ENCODE results near the gene FAHD2A. TPM values are rescaled to one million over a fixed set of nuclear protein-coding genes. Genes with fewer than 3 reads are reported as not detected.

Gene FAHD2A
- total and polyA plus RNA-seq, 2 of the 8 experiments (the other 6 are each of a cell fraction or from before 2014, with no cell fraction given) = 24.2 to 26.7 TPM

DNA sequence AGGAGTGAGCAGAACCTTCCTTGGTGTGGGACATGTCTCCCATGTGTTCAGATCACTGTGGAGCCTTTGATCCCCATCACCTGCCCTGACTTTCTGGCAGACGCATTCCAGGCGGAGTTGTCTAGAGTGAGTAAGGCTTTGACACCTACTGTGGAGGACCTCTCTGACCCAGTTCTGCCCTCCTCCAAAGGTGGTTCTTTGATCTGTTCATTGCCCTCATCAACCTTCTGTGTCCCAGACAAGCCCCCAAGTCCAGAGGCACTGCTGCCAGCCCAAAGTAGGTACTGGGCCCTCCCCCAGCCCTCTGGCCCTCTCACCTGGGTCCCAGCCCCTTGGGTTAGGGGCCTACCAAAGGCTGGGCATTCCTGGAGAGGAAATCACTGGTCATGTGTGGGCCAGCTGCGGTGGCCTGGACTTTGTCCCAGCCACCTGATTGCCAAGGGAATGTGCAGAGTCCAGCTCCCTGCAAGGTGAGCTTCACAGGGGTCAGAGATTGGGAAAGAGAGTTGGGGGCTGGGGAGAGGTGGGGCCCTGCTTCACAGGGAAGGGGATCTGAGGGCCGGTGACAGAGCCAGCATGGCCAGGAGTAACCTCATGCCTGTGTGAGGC lies 12.1 kb upstream of the FAHD2A start:
- peaks cover 0 to 2% (median 0%) of the 10 kb centered on the region in 4 experiments; a peak in 1 of 7 replicates for H3K27me3 ChIP-seq (replicated peaks in 1 of 4; ENCODE audit: control insufficient read depth in 3 of 4, extremely low read depth in 1 of 4, insufficient read depth in 3 of 4, low read length in 3 of 4)
- no peak overlapping the region for H3K4ac ChIP-seq (replicated peaks; ENCODE audit: insufficient read length, low read depth, low read length)
- H2AFZ ChIP-seq (ENCODE audit: low read length) = no peak overlapping the region
- H3K4me2 ChIP-seq (ENCODE audit: insufficient read depth in 1 of 2, low read depth in 2 of 2, low read length in 2 of 2) = no peak overlapping the region
- no peak for DNase-seq (ENCODE audit: low read depth in 1 of 2, low spot score in 2 of 2)
- no peaks in the 10 kb centered on the region for H3K23me2 ChIP-seq (ENCODE audit: low read depth, low read length)
- WGBS, 2 experiments (ENCODE audit: extremely low coverage in 1 of 2, insufficient coverage in 1 of 2, insufficient read length in 1 of 2, insufficient replicate concordance in 2 of 2, low coverage in 1 of 2, low lambda C conversion rate in 2 of 2, missing lambda C conversion rate in 1 of 2) = 83% methylated on average over 4 of the region's 4 CpGs; no CpG with 5 or more reads in 1 of the 2 experiments
- H4K5ac ChIP-seq (ENCODE audit: insufficient read length, low read depth, low read length) = no peak overlapping the region
- CTCF ChIA-PET (ENCODE audit: partially characterized antibody) = no interaction called here
- no peak overlapping the region for H2BK15ac ChIP-seq (ENCODE audit: low read length)
- H3K79me2 ChIP-seq (ENCODE audit: control insufficient read depth in 1 of 2, insufficient read depth in 2 of 2, low read length in 2 of 2) = no peaks in the 10 kb centered on the region
- POLR2A ChIA-PET (ENCODE audit: partially characterized antibody) = no interaction called here
- H3K23ac ChIP-seq (ENCODE audit: insufficient read length) = no peak overlapping the region
- no peak overlapping the region for H4K91ac ChIP-seq (replicated peaks; ENCODE audit: insufficient read length, low read length)
- no peak overlapping the region for H3K27ac ChIP-seq (ENCODE audit: low read depth, low read length)
- H2BK20ac ChIP-seq (ENCODE audit: low read length) = no peak overlapping the region
- H3K79me1 ChIP-seq (ENCODE audit: low read depth, low read length) = no peaks in the 10 kb centered on the region
- no peak for FAIRE-seq
- H3K4me1 ChIP-seq (replicated peaks in 1 of 4; ENCODE audit: control insufficient read depth in 3 of 4, insufficient read depth in 4 of 4, low read length in 3 of 4) = no peaks in the 10 kb centered on the region; a peak in 1 of 7 replicates
- no peak overlapping the region for H3K9ac ChIP-seq (replicated peaks in 1 of 4; ENCODE audit: extremely low read depth in 1 of 4, low read depth in 3 of 4, low read length in 3 of 4)
- no peak overlapping the region for H3K4me3 ChIP-seq (ENCODE audit: extremely low read depth in 1 of 4, insufficient read depth in 2 of 4, low read depth in 3 of 4, low read length in 4 of 4)
- peaks cover 55 to 87% of the 10 kb centered on the region in 2 experiments for H3K9me3 ChIP-seq (ENCODE audit: insufficient read depth in 2 of 2, low read depth in 1 of 2, low read length in 1 of 2)
- H2BK12ac ChIP-seq (ENCODE audit: low read depth, low read length) = no peak overlapping the region
- H2BK120ac ChIP-seq (replicated peaks; ENCODE audit: low read depth, low read length) = no peak overlapping the region
- peak overlapping the region; percentile 31; the same call in 1 of the 2 replicates for H4K8ac ChIP-seq (ENCODE audit: extremely low read depth, insufficient read depth, low read length)
- H3K18ac ChIP-seq (ENCODE audit: extremely low read depth, low read length) = no peak overlapping the region
- no peak overlapping the region for H2BK5ac ChIP-seq (ENCODE audit: low read depth, low read length)
- no peak overlapping the region for H2AK5ac ChIP-seq (ENCODE audit: low read depth, low read length)
- H3K56ac ChIP-seq (replicated peaks; ENCODE audit: insufficient read length, low read depth, low read length) = no peak overlapping the region
- H3K14ac ChIP-seq (ENCODE audit: insufficient read length) = no peak overlapping the region
- H3K36me3 ChIP-seq (ENCODE audit: control insufficient read depth in 2 of 4, insufficient read depth in 4 of 4, low read length in 3 of 4) = no peaks in the 10 kb centered on the region
- TF ChIP-seq TEAD4 (IDR thresholded peaks at IDR 0.05; ENCODE audit: low read depth, low read length) (no peak), GTF2F1 (IDR thresholded peaks at IDR 0.05; ENCODE audit: borderline replicate concordance, low read depth, low read length) (no peak), RFX5 (IDR thresholded peaks at IDR 0.05; ENCODE audit: borderline replicate concordance, low read depth, low read length) (no peak), EZH2 (IDR thresholded peaks at IDR 0.05; ENCODE audit: low read depth, low read length, severe bottlenecking) (no peak), CBX8 (IDR thresholded peaks at IDR 0.05; ENCODE audit: borderline replicate concordance, low read depth, low read length) (no peak), BCL11A (IDR thresholded peaks at IDR 0.05; ENCODE audit: low read depth in 2 of 2, low read length in 2 of 2) (no peak), SIRT6 (IDR thresholded peaks at IDR 0.05; ENCODE audit: low read length) (no peak)
- no peaks in the 10 kb centered on the region for H4K20me1 ChIP-seq (replicated peaks in 1 of 2; ENCODE audit: control insufficient read depth in 1 of 2, insufficient read depth in 2 of 2, low read length in 2 of 2)
